GM18508 (cell line): ENCODE data around the gene FRMD4B.

Experiments used
- ATAC-seq: cut with Tn5 transposase; IDR thresholded peaks from one replicate; pipeline ENCODE4 v1.9.1; 2021; ENCODE audit warnings: moderate number of reproducible peaks; ENCODE audit not compliant: insufficient read depth, unreplicated experiment

The FRMD4B gene

GRCh38 chr3:69144631-69145245 lies 241.2 kb downstream of the FRMD4B start:
- ATAC-seq = no peak

DNA sequence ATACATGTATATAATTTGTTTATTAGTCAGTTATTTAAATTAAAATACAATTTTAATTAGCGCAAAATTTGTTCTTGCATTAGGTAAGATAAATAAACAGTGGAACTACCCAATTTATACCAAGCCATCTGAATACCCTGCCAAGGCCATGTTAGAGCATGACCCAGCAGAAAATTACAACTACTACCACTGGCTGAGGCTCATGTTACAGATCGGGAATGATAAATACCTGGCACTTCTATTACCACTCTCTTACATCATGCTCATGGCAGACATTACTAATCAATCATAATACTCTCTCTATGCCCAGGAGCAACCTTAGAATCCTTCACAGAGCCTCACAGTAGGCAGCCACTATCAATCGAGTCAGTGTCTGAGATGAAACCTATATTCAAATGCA lies 242.3 kb downstream of the FRMD4B start:
- no peak for ATAC-seq

GRCh38 chr3:69142797-69143454 lies 243.0 kb downstream of the FRMD4B start:
- no peak for ATAC-seq

DNA sequence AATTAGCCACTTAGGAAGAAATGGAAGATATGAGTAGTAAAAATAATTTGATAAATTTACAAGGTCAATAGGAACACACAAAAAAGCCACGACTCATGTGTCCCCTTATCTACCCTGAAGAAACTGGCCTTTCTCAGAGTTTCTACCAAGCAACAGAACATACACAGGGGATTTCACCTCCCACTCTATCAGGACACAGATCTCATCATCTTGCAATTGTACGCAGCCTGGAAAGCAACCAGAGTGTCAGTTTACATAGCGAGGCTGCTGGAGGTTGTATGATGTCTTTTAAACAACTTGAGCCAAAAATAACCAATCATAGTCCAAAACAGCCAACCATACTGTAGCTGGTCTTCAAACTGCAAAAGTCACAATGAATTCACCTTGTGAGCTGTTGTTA lies 243.8 kb downstream of the FRMD4B start:
- ATAC-seq = no peak

DNA sequence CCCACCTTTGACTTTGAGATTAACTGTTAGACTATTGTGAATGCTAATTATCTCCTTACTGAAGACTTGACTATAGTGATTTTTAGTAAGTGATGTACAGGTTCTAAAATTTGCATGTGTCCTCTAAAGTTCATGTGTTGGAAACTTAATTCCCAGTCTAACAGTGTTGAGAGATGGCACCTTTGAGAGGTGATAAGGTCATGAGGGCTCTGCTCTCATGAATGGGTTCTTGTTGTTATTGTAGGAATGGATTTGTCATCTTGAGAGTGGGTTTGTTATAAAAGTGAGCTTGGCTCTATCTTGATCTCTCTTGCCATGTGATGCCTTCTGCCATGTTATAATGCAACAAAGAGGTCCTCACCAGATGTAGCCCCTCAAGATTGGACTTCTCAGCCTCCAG lies 244.6 kb downstream of the FRMD4B start:
- no peak for ATAC-seq

GRCh38 chr3:69137412-69137811 lies 248.5 kb downstream of the FRMD4B start:
- no peak for ATAC-seq

- ATAC-seq = no peak
Observed at GRCh38 chr3:69137005-69137404, 248.9 kb downstream of the FRMD4B start.

GRCh38 chr3:69130689-69131088 lies 255.2 kb downstream of the FRMD4B start:
- no peak for ATAC-seq

- ATAC-seq = no peak
Observed at GRCh38 chr3:69129531-69129930, 256.4 kb downstream of the FRMD4B start.

- ATAC-seq = no peak
Observed at GRCh38 chr3:69128509-69128908, 257.4 kb downstream of the FRMD4B start.

- ATAC-seq = no peak
Observed at GRCh38 chr3:69126999-69127398, 258.9 kb downstream of the FRMD4B start.

DNA sequence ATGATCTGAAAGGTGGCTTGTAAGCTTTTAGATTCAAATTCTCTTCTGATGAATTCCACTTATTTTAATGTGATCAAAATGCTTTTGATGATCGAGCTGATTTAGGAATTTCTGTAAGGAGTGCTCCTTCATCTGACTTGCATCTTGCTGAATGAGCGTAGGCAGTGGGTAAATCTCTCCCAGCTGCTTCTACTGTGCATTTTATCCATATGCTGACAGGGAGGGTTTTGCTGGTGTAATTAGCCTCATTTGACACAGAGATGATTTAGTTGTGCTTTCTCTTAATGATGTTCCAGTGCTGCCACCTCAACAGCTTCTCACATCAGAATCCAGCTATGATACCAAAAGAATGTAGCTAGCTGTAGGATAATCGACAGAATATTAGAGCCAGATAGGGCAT lies 259.7 kb downstream of the FRMD4B start:
- ATAC-seq = no peak

GRCh38 chr3:69122403-69122802 lies 263.5 kb downstream of the FRMD4B start, which contains the start of gene LMOD3:
LMOD3 (minus strand) TSS chr3:69122595; CDS start chr3:69122386, 209 bp downstream.
- no peak for ATAC-seq

DNA sequence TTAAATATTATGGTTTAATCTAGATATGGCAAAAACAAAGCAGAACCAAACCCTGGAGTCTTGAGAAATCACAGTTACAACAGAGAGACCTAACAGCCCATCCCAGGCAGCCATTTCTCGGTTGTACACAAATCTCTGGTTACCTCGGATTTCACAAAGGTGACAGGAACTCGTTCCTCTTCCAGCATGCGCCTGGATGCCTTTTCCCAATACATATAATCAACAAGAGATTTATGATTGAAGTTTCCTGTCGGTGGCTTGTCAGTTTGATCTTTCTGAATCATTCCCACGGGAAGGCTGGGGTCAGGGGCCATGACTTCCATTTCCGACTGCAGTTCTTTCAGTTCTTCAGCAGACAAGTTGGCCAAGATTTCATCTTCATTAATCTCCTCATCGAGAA lies 263.9 kb downstream of the FRMD4B start:
- no peak for ATAC-seq

GRCh38 chr3:69121513-69121912 lies 264.4 kb downstream of the FRMD4B start:
- no peak for ATAC-seq

GRCh38 chr3:69120879-69121464 lies 264.9 kb downstream of the FRMD4B start:
- ATAC-seq = peak; percentile 72
